Measurements from ENCODE around the gene NFYC.

DNA sequence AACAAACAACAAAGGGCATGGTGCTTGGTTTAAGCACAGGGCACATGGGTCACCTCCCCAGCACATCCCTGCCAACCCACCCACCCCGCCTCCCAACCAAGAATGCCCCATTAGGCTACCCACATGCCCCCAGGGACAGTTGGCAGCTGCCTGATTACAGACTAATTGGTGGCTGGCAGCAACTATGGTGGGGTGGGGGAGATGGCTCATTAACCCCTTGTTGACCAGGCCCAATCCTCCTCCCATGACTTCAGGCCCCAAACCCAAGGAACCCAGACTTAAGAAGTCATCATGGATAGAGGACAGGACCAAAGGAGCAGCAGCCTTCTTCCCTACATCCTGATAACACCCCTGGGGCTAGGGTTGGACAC is 27.4 kb upstream of the NFYC start:
- TF ChIP-seq ATF2 (IDR thresholded peaks at IDR 0.05; ENCODE audit: low read length) (no peak), CREB1 (IDR thresholded peaks at IDR 0.05) (no peak), CTCF (IDR thresholded peaks at IDR 0.05; ENCODE audit: control extremely low read depth in 1 of 3, insufficient read depth in 1 of 3, low read depth in 1 of 3, low read length in 3 of 3) (no peak), POLR2AphosphoS5 (IDR thresholded peaks at IDR 0.05; ENCODE audit: low read depth, low read length) (no peak), CEBPB (IDR thresholded peaks at IDR 0.05; ENCODE audit: low read depth, low read length) (no peak), POLR2A (IDR thresholded peaks at IDR 0.05; ENCODE audit: control extremely low read depth in 1 of 2, low read depth in 2 of 2, low read length in 2 of 2) (no peak)
- TF ChIP-seq, protein P1, sequence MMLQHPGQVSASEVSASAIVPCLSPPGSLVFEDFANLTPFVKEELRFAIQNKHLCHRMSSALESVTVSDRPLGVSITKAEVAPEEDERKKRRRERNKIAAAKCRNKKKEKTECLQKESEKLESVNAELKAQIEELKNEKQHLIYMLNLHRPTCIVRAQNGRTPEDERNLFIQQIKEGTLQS (IDR thresholded peaks at IDR 0.05; ENCODE audit: insufficient read depth, low read depth, low read length), result no peak
